Smooth muscle cell of the brain vasculature (primary cell): ENCODE results near the gene RASA3.
"Not testable (repeated sequence)": the region's sequence is repeated elsewhere in the genome, so short reads cannot be mapped to it uniquely, and the experiment has no call there.

Experiments
- DNase-seq: peaks from one replicate; pipeline ENCODE4 v3.0.0-alpha.2; 2012; ENCODE audit warnings: low read depth, low spot score

The RASA3 gene

GRCh38 chr13:114155926-114156883 lies 23.8 kb upstream of the RASA3 start:
- no peak for DNase-seq

- DNase-seq, result no peak
Observed at GRCh38 chr13:114155320-114155719, 22.9 kb upstream of the RASA3 start.

GRCh38 chr13:114154476-114154875 lies 22.1 kb upstream of the RASA3 start:
- no peak for DNase-seq

- no peak for DNase-seq
Observed at GRCh38 chr13:114153485-114154080, 21.2 kb upstream of the RASA3 start.

GRCh38 chr13:114152831-114153371 lies 20.5 kb upstream of the RASA3 start:
- no peak for DNase-seq

- DNase-seq, result no peak
Observed at GRCh38 chr13:114152285-114152645, 19.8 kb upstream of the RASA3 start.

GRCh38 chr13:114151565-114152284 lies 19.3 kb upstream of the RASA3 start:
- no peak for DNase-seq

- DNase-seq, result no peak
Observed at GRCh38 chr13:114151031-114151430, 18.6 kb upstream of the RASA3 start.

GRCh38 chr13:114149774-114150740 lies 17.6 kb upstream of the RASA3 start:
- DNase-seq, result no peak

GRCh38 chr13:114148886-114149285 lies 16.5 kb upstream of the RASA3 start:
- DNase-seq, result not testable (repeated sequence)

GRCh38 chr13:114148521-114148855 lies 16.1 kb upstream of the RASA3 start:
- no peak for DNase-seq

GRCh38 chr13:114147803-114148520 lies 15.5 kb upstream of the RASA3 start:
- DNase-seq, result no peak

- DNase-seq, result no peak
Observed at GRCh38 chr13:114146629-114147028, 14.2 kb upstream of the RASA3 start.

- DNase-seq, result no peak
Observed at GRCh38 chr13:114146173-114146572, 13.8 kb upstream of the RASA3 start.

GRCh38 chr13:114145722-114146121 lies 13.3 kb upstream of the RASA3 start:
- no peak for DNase-seq

GRCh38 chr13:114145256-114145655 lies 12.8 kb upstream of the RASA3 start:
- no peak for DNase-seq

- no peak for DNase-seq
Observed at GRCh38 chr13:114144606-114145244, 12.3 kb upstream of the RASA3 start.

- DNase-seq, result no peak
Observed at GRCh38 chr13:114143806-114144605, 11.6 kb upstream of the RASA3 start.
